ENCODE data around the gene DPH2. TPM values are rescaled to one million over a fixed set of nuclear protein-coding genes. Genes with fewer than 3 reads are reported as not detected.

Gene DPH2
- total RNA-seq, 1 donor from 2014 or later = 69.3 TPM

DNA sequence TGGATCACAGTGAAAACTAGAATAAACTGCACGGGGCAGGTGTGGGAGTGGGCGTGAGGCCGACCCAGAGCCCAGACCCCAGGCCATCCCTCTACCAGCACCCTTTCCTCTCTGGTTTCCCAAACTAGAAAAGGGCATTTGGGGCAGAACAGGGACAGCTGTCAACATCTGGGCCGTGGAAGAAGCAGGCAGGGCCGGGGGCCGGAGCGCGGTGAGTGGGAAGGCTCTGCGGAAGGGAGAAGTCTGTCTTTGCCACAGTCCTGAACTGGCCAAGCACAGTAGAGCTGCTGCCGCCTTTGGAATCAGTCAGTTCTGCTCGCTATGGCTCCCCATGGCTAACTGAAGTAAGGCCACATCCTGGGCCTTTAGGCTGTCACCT is 28.2 kb downstream of the DPH2 start:
- intact Hi-C loops (cut with DNase I) = loop anchor here (10.0 kb wide), 1 partner anchor 1663 kb away; the partner anchor contains the start of gene FOXJ3

DNA sequence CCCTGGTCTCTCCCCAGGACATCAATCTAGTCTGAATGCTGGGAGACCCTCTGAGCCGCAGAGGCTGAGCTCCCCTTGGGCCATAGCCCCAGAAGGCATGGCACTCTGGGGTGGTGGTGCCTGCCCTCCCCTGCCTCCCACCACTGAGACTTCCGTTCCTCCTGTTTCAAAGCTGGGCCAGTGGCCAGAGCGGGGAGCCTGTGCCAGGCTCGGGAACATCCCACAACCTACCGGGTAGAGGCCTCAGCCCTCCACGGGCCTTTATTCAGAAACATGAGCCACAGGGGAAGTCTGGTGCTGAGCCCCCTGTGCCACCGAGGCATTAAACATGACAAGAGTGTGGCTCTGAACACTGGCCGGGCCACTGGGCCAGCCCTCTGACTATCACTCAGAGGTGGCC is 29.6 kb downstream of the DPH2 start:
- Histone ChIP-seq H3K4me1 (peaks cover 4 to 10% of the 10 kb centered on the region in 2 donors), H3K36me3 (no peaks in the 10 kb centered on the region), H3K9me3 (no peaks in the 10 kb centered on the region), H3K4me3 (no peak overlapping the region), H3K27me3 (no peaks in the 10 kb centered on the region), H3K27ac (no peak overlapping the region)
- TF ChIP-seq, protein P1, sequence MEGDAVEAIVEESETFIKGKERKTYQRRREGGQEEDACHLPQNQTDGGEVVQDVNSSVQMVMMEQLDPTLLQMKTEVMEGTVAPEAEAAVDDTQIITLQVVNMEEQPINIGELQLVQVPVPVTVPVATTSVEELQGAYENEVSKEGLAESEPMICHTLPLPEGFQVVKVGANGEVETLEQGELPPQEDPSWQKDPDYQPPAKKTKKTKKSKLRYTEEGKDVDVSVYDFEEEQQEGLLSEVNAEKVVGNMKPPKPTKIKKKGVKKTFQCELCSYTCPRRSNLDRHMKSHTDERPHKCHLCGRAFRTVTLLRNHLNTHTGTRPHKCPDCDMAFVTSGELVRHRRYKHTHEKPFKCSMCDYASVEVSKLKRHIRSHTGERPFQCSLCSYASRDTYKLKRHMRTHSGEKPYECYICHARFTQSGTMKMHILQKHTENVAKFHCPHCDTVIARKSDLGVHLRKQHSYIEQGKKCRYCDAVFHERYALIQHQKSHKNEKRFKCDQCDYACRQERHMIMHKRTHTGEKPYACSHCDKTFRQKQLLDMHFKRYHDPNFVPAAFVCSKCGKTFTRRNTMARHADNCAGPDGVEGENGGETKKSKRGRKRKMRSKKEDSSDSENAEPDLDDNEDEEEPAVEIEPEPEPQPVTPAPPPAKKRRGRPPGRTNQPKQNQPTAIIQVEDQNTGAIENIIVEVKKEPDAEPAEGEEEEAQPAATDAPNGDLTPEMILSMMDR (IDR thresholded peaks at IDR 0.05) = no peak
- no peak for DNase-seq (ENCODE audit: low spot score in 2 of 2)
- intact Hi-C loops (cut with DNase I) = loop anchor here (10.0 kb wide), 1 partner anchor 1665 kb away; the partner anchor contains the start of gene FOXJ3

More for the DNA sequence above, 28.2 kb downstream of the DPH2 start:
- TF ChIP-seq, protein P1 (IDR thresholded peaks at IDR 0.05) = no peak
- Histone ChIP-seq H3K36me3 (no peaks in the 10 kb centered on the region), H3K4me1 (peaks cover 4 to 10% of the 10 kb centered on the region in 2 donors), H3K27me3 (no peaks in the 10 kb centered on the region), H3K27ac (no peak overlapping the region), H3K4me3 (no peak overlapping the region), H3K9me3 (no peaks in the 10 kb centered on the region)
- no peak for DNase-seq (ENCODE audit: low spot score in 2 of 2)

DNA sequence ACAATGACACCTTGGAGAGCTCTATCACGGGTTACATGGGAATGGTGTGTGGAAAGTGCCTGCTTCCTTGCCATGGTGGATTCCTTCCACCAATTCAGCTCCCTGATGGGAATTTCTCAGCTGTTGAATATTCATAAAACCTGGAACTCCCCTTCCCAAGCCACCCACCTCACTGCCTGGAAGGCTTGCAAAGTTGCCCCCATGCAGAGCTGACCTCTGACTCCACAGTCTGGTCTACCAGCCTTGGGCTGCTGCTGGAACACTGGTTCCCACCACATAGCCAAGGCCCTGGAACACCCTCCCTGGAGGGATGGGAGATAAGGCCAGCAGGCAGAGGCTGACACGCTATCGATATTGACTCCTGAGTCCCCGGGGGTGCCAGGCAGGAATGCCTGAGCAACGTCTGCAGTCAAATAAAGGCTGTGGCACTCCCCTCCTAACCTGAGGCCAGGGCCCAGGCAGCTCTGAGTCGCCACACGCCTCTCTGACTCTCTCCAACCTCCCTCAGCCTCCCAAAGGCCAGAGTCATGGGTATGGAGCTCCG is 30.4 kb downstream of the DPH2 start:
- intact Hi-C loops (cut with DNase I) = loop anchor here (10.0 kb wide), 1 partner anchor 595 kb away; no protein-coding TSS in a partner anchor
- H3K4me1 ChIP-seq = peaks cover 4 to 10% of the 10 kb centered on the region in 2 donors
- no peaks in the 10 kb centered on the region for H3K36me3 ChIP-seq
- H3K4me3 ChIP-seq = no peak overlapping the region
- no peak overlapping the region for H3K27ac ChIP-seq
- DNase-seq (ENCODE audit: low spot score in 2 of 2) = no peak
- TF ChIP-seq, protein P1 (IDR thresholded peaks at IDR 0.05) = no peak
- H3K27me3 ChIP-seq = no peaks in the 10 kb centered on the region
- H3K9me3 ChIP-seq = no peaks in the 10 kb centered on the region

DNA sequence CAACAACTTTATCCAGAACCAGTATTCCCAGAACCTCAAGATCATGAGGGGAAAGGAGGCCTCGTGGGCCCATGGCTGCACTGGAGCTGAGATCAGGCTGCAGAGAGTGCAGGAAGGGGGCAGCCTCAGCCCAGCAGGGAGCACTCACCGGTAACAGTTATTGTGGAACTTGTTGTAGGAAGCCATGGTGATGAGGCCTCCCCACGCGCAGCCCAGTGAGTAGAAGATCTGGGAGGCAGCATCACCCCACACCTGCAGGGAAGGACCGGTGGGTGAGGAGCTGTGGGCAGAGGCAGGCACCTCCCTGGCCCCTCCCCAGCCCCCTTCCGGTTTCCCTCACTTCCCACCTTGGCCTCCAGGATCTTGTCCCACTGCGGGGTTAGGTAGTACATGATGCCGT is 32.4 kb downstream of the DPH2 start:
- DNase-seq (ENCODE audit: low spot score in 2 of 2) = no peak
- Histone ChIP-seq H3K27me3 (no peaks in the 10 kb centered on the region), H3K27ac (no peak overlapping the region), H3K9me3 (no peaks in the 10 kb centered on the region), H3K4me3 (no peak overlapping the region), H3K36me3 (no peaks in the 10 kb centered on the region), H3K4me1 (peaks cover 3 to 4% of the 10 kb centered on the region in 2 donors)
- intact Hi-C loops (cut with DNase I) = loop anchor here (10.0 kb wide), 1 partner anchor 593 kb away; no protein-coding TSS in a partner anchor
- TF ChIP-seq, protein P1 (IDR thresholded peaks at IDR 0.05) = no peak

DNA sequence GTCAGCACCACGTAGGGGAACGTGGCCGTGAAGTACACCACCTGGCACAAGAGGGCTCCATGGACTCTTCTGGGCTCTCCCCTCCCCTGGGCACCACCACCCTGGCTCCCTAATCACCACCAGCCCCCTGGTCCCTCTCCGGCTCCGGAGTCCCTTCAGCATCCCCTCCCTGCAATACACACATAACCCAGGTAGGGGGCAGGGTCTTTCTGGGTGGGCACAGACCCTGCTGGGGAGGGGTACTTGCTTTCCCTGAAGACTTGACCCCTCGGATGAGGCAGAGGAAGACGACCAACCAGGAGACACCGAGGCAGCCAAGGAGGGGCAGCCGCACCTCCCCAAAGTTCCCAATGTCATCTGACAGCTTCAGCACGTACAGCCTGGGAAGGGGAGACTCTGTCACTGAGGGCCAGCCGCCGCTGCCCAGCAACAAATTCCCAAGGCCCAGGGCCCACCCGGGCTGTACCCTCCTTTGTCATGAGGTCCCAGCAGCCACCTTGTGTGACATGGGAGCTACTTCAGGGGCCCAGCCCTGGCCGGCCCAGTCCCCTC is 32.9 kb downstream of the DPH2 start:
- H3K27me3 ChIP-seq = no peaks in the 10 kb centered on the region
- intact Hi-C loops (cut with DNase I) = loop anchor here (10.0 kb wide), 1 partner anchor 592 kb away; no protein-coding TSS in a partner anchor
- DNase-seq (ENCODE audit: low spot score in 2 of 2) = no peak
- H3K36me3 ChIP-seq = no peaks in the 10 kb centered on the region
- H3K9me3 ChIP-seq = no peaks in the 10 kb centered on the region
- TF ChIP-seq, protein P1 (IDR thresholded peaks at IDR 0.05) = no peak
- no peak overlapping the region for H3K27ac ChIP-seq
- H3K4me3 ChIP-seq = no peak overlapping the region
- peaks cover 3 to 4% of the 10 kb centered on the region in 2 donors for H3K4me1 ChIP-seq

Measured in ascending aorta (tissue), 2 donors.